Posterior cingulate gyrus (tissue), 11 donors: ENCODE results near the gene ACAP2.
"Not testable (repeated sequence)": the region's sequence is repeated elsewhere in the genome, so short reads cannot be mapped to it uniquely, and the experiment has no call there.

Experiments
- DNase-seq, 10 donors: peaks; one replicate each; pipeline versions ENCODE4 v3.0.0 to v3.0.0-alpha.2; 2020 to 2021; ENCODE audit warnings: mixed read lengths in 3 of 10
- intact Hi-C: fragments of 100-400 bp; cut with DNase I; formaldehyde crosslinking; loops from one replicate; pipeline ENCODE4 v1.15.1; 2023

Gene ACAP2

DNA sequence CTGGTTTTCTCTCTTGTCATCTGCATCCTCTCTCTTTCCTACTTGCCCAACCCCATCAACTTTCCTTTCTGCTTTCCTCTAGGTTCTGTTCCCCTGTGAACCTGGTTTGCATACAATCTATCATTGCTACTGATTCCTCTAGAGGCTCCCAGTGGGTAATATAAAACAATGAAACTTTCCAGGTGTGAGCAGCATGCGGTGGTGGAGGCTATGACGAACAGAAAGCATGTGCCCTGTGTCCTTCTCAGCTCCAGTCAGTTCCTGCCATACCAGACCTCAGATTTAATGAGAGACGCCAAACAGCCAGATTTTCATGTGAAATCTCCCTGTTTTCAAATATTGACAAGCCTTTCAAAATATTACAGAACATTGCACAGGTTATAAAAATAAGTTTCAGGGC is 3.5 kb upstream of the ACAP2 start:
- no peak for DNase-seq
- intact Hi-C loops: no loop called here

DNA sequence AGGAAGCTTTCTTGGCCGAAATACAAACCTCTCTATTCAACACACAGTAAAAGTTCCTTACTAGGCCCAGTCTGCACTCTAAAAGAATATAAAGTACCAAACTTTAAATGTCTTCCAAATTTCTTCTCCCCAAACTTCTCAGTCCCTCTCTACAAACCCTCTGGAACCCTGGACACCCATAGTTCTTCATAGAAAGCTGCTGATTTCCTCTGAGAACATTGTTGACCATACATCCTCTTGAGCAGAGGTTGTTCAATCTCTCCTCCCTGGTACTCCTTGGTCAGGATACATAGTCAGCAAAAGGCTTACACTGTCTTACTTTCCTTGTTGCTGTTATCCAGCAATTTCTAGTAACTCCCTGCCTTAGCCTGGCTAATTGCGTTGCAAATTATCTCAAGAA is 3.1 kb upstream of the ACAP2 start:
- intact Hi-C loops: no loop called here
- no peak for DNase-seq

DNA sequence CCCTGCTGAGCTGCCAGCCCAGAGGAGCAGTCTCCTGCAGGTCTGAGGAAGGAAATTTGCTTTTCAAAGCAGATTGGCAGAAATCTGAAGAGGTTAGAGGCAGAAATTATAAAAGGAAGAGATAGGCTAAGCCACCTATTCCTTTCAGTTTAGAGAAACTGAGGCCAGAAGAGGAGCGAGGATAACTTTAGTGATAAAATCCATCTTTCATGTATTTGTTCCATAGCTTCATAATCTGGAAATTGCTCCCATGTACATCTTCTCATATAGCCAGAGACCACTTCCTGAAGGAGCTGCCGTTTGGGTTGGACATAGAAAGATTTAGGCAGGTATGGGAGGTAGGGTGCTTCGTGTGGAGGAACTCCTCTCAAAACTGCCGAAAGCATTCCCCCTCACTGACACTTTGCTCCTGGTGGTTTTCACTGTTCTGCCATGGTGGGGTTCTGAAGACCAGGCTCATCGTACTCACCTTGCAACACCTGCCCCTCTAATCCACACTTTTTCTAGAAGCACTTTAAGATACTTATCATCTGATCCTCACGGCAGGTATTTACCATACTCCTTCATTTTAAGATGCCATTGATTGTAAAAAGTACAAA is 670 bp upstream of the ACAP2 start:
- intact Hi-C loops: loop anchor here (2.0 to 5.0 kb wide), 3 partner anchors 79 to 173 kb away; partner anchors contain the start of genes PPP1R2 and XXYLT1
- no peak for DNase-seq

DNA sequence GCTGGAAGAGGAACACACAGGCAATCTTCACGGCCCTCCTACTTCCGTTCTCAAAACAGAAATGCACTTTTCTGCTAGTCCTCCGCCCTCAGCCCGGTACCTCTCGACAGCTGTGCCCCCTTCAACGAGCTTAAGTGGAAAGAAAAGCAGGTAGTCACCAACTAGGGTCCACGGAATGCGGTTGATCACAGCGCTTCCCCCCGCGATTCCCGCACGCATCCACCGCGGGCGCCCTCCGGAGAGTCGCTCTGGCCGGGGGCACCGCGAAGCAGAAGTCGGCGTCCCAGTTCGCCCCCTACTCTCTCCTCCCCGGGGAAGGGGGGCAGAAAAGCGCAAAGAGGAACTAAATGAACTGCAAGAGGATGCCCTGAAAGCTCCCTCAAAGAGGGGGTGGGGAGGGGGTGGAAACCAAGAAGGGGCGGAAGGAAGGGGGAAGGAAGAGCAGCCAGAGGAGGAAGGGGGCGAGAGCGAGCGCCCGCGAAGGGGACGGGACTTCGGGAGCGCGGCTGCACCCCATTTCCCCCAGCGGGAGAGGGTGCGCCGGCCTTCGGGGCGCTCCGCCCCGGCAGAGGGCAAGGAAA is 738 bp downstream of the ACAP2 start:
- peak in 9 of 10 donors; percentile 15 to 88 (median 41) for DNase-seq
- intact Hi-C loops: loop anchor here (2.0 to 5.0 kb wide), 3 partner anchors 80 to 171 kb away; partner anchors contain the start of genes PPP1R2 and XXYLT1

DNA sequence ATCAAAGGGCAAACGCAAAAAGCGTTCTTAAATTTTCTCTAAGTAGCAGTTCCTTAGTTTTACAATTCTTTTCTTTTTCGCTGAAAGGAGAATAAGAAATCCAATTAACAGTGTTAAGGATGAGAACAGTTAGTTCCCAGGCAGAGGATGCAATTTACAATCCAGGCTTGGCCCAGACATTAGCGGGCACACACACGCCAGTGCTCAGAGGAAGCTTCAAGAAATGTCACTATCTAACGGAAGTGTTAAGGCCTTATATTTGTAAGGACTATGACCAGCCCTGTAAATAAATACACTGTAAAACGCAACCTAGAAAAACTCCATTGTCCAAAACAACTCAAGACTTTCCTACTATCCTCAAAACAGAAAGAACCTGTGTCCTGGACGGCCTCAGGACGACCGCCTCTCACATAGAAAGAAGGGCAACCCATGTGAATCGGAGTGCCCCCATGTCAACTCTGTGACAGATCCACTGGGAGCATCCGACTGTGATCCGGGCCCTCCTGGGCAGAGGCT is 1.3 kb downstream of the ACAP2 start:
- DNase-seq: peak in 5 of 10 donors; percentile 37 to 91 (median 41)
- intact Hi-C loops: loop anchor here (5.0 kb wide), 2 partner anchors 81 to 101 kb away; partner anchors contain the start of gene PPP1R2

DNA sequence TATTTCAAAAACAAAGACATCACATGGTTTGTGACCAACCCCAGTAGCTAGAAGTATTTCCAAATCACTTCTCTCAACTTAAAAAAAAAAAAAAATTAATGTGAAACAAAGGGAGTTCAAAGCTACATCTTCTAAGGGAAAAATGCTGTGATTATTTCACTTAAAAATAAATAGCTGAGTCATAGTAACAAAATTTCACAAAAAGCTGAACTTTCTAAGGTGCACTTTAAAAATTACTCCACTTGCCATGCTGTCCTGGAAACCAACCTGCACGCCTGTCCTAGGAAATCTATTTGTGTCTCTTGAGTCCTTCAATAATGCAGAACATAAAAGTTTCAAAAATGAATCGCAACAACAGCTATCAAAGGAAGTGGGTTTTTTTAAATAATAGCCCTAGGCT is 1.8 kb downstream of the ACAP2 start:
- intact Hi-C loops: loop anchor here (5.0 kb wide), 2 partner anchors 81 to 101 kb away; partner anchors contain the start of gene PPP1R2
- DNase-seq: no peak

DNA sequence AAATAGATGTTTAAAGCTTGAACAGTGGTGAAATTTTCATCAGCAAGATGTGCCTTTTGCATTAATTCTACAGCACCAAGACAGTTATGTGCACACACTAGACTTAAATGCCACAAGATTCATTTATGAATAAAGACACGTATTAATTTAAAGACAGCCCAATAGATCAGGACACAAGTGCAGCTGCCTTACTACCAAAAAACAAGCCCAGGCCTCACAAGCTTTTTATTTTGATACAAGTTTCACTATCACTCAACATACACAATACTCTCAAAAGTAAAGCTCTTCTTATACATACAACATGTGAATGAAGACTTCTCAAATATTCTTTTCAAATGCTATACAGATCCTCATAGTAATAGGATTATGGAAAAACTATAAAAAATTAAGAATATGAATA is 2.4 kb downstream of the ACAP2 start:
- intact Hi-C loops: loop anchor here (5.0 kb wide), 2 partner anchors 82 to 102 kb away; partner anchors contain the start of gene PPP1R2

DNA sequence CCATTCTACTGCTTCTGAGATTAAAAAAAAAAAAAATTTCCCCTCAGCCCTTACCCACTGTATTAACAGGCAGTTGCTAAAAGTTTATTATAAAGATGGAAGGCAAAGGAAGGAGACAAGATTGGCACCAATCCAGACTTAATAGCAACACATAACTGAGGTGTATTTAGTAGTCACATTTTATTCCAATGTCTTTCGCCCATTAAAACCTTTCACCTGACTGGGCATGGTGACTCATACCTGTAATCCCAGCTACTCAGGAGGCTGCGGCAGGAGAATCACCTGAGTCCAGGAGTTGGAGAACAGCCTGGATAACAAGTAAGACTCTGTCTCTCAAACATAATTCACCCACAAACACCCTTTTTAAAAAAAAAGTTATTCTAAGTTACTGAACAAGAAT is 4.4 kb downstream of the ACAP2 start:
- intact Hi-C loops: no loop called here
- DNase-seq: no peak

More for the DNA sequence above, 2.4 kb downstream of the ACAP2 start:
- DNase-seq: no peak

DNA sequence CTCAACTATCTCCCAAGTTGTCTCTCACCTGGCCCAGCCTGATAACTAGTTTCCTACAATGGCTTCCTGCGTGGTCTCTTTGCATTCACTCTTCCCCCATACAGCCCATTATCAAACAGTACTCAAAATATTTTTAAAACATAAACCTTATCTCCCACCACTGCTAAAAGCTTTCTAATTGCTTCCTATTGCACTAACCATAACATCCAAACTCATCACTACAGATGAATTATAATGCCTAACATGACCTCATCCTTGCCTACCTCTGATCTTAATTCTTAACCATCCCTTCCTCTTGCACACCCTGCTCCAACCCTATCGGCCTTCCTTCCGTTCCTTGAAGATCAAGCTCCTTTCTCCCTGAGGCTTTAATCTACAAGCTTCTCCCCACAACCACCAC is 17.0 kb downstream of the ACAP2 start:
- no peak for DNase-seq

DNA sequence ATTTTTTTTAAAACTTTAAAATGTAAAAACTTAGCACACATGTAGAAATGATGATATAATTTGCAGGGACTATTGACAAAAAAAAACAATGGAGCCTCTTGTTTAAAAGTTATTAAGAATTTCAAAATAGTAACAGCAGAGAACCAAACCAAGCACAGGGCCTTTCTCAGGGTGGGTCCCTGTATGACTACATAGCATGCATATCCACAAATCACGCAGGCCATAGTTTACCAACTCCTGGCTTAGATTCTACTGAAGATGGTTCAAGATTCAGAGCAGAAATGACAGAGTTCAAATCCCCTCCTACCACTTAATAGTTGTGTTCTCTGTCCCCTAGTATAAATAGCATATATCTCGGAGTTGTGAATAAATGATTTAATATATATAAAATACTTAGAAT is 19.0 kb downstream of the ACAP2 start:
- intact Hi-C loops: no loop called here
- no peak for DNase-seq

More for the DNA sequence above, 17.0 kb downstream of the ACAP2 start:
- intact Hi-C loops: no loop called here

DNA sequence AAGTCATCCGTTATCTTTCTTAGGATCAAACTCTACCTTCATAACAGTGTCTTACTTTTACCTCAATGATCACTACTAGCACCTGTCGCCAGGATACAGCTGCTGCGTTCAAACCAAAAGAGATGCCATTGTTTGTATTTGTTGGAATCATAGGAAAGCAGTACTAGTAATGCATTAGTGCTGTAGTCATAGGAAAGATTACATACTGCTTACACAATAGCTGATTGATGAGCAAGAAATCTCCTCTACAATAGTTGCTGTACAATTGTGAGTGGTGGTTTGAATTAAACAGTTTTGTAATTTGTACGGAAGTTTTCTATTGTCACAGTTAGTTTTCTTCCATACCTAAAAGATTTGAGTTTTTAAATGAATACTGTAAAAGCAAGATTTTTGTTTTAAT is 21.4 kb downstream of the ACAP2 start:
- no peak for DNase-seq
- intact Hi-C loops: no loop called here

DNA sequence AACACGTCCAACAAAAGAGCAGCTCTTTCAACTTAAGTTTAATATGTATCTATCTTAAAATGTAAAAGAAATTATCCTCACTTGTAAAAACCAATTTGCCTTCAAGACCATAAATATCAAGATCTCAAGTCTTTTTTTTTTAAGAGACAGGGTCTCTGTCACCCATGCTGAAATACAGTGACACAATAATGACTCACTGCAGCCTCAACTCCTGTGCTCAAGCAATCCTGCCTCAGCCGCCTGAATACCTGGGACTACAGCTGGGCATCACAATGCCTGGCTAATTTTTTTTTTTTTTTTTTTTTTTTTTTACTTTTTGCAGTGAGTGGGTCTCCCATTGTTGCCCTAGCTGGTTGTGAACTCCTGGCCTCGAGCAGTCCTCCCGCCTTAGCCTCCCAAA is 26.0 kb downstream of the ACAP2 start:
- intact Hi-C loops: no loop called here
- no peak for DNase-seq

DNA sequence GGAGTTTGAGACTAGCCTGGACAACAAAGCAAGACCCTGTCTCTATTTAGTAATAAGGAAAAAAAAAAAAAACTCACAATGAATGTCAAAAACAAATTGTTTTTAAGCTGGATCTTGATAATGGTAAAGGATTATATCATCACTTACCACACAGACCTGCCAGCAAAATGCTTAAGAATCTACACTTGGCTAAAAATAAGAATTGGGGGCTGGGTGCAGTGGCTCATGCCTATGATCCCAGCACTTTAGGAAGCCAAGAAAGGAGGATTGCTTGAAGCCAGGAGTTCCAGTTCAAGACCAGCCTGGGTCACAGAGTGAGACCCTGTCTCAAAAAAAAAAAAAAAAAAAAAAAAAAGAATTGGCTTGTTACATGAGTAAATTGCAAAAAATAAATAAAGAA is 31.0 kb downstream of the ACAP2 start:
- DNase-seq: no peak
- intact Hi-C loops: no loop called here

DNA sequence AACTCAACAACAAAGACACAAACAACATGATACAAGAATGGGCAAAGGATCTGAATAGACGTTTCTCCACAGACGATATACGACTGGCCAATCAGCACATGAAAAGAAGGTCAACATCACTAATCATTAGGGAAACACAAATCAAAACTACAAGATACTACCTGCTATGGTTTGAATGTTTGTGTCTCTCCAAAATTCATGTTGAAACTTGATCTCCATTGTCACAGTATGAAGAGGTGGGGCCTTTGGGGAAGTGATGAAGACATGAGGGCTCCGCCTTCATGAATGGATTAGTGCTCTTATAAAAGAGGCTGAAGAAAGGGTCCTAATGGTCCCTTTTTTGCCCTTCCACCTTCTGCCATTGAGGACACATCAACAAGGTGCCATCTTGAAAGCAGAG is 32.3 kb downstream of the ACAP2 start:
- intact Hi-C loops: no loop called here
- no peak for DNase-seq

DNA sequence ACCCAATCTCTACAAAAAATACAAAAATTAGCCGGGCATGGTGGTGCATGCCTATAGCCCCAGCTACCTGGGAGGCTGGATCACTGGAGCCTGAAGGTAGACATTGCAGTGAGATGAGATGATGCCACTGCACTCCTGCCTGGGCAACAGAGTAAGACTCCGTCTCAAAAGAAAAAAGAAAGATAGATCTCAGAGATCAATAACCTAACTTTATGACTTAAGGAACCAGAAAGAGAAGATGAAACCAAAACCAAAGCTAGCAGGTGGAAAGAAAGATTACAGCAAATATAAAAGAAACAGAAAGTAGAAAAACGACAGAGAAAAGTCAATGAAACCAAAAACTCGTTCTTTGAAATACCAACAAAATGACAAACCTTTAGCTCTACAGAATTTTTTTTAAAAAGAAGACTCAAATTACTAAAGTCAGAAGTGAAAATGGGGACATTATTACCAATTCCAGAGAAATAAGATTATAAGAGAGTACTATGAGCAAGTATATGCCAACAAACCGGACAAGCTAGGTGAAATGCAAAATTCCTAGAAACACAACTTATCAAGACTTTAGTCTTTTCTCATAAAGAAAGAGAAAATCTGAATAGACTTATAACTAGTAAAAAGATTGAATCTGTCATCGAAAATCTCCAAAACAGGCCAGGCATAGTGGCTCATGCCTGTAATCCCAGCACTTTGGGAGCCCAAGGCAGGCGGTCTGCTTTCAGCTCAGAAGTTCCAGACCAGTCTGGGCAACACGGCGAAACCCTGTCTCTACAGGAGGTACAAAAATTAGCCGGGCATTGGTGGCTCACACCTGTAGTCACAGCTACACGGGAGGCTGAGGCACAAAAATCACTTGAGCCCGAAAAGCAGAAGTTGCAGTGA is 35.0 kb downstream of the ACAP2 start:
- no peak for DNase-seq
- intact Hi-C loops: no loop called here

DNA sequence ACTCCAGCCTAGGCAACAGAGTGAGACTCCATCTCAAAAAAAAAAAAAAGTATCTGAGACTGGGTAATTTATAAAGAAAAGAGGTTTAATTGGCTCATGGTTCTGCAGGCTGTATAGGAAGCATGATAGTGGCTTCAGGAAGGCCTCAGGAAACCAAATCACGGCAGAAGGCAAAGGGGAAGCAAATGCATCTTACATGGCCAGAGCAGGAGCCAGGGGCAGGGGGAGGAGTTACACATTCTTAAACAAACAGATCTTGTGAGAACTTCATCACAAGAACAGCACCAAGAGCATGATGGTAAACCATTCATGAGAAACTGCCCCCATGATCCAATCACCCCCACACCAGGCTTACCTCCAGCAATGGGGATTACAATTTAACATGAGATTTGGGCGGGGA is 37.2 kb downstream of the ACAP2 start:
- DNase-seq: no peak
- intact Hi-C loops: no loop called here

DNA sequence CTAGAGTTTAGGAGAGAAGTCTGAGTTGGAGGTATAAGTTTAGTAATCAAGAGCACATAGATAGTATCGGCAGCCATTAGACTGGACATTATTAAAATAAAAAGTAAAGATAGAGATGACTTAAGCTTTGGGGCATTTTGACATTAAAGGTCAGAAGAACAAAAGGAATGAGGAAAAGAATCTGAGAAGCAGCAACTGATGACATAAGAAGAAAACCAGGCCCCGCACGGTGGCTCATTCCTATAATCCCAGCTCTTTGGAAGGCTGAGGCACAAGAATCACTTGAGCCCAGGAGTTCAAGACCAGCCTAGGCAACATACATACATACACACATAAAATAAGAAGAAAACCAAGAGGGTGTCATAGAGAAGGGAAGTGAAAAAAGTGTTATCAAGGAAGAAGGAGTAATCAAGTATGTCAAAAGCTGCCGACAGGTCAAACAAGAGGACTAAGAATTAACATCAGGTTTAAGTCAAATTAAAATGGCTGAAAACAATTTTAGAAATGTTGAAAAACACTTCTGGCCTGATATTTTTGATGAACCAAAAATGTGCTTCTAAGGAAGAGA is 38.9 kb downstream of the ACAP2 start:
- DNase-seq: no peak
- intact Hi-C loops: no loop called here

DNA sequence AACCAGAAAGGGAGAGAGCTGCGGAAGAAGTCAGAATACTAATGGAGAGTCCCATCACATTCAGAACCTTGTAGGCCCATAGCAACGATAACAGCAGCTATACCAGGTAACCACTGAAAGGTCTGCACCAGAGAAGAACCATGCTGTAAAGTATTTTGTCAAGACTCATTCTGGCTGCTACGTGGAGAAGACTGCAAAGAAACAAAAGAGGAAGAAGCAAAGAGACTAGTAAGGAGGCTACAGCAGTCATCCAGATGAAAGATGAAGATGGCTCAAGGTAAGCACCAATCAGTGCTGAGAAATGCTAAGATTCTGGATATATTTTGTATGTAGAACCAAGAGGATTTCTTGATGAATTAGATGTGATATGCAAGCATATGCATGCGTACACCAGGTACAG is 39.6 kb downstream of the ACAP2 start:
- intact Hi-C loops: no loop called here
- DNase-seq: no peak

DNA sequence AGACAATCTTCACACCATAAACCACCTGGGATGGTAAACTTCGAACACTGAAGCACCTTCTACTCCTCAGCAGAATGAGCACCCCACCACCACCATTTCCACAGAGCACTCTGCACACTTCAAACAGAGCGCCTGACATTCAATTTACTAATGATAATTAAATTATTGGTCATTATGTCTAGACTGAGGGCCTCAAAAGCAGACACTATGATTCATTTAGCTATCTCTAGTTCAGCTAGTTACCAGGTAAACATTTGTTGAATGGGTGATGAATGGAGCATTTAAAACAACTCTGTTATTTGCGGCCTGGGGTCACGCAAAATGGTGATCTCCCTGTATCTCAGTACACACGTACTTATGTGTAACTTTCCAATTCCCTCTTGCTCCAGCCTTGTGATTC is 40.9 kb downstream of the ACAP2 start:
- DNase-seq: no peak
- intact Hi-C loops: no loop called here

DNA sequence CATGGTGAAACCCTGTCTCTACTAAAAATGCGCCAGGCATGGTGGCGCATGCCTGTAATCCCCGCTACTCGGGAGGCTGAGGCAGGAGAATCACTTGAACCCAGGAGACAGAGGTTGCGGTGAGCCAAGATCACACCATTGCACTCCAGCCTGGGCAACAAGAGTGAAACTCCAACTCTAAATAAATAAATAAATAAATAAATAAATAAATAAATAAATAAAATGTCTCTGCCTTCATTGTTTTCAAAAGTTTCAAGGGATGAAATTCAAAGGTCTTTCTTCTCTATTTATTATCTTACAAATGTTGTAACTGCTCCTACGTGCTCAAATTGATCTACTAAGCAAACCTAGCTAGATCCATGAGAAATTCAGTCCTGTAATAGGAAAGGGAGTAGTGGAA is 44.4 kb downstream of the ACAP2 start:
- DNase-seq, intact Hi-C loops: not testable (repeated sequence)

DNA sequence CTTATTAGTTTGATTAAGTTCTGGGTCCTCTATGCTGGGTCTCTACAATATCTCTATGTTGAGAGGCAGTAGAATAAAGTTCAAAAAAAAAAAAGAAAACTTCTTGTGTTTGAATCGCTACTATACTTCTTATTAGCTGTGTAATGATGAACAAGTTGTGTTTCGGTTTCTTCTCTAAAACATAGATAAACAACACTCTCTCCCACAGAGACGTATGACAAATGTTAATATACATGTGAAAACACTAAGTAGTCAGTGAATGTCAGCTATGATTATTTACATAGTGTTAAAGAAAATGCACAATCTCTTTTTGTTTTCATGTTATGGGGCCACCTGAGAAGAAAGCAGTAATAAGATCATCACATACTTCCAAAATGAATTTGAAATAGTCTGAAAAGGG is 45.3 kb downstream of the ACAP2 start:
- intact Hi-C loops: no loop called here
- no peak for DNase-seq
